ENCODE measurements around the gene SOHLH1. TPM values are rescaled to one million over a fixed set of nuclear protein-coding genes. Genes with fewer than 3 reads are reported as not detected.

The SOHLH1 gene
- total RNA-seq, 2 donors from 2014 or later = not detected

GRCh38 chr9:135697226-135697625 lies 2.1 kb downstream of the SOHLH1 start:
- no peaks in the 10 kb centered on the region for H3K36me3 Mint-ChIP-seq
- H3K27ac Mint-ChIP-seq = no peak overlapping the region
- no peak for ATAC-seq
- no peak for DNase-seq (ENCODE audit: low spot score in 2 of 2)
- no peaks in the 10 kb centered on the region for H3K9me3 Mint-ChIP-seq

GRCh38 chr9:135696446-135696845 lies 2.8 kb downstream of the SOHLH1 start:
- no peaks in the 10 kb centered on the region for H3K36me3 Mint-ChIP-seq
- ATAC-seq (no peak), DNase-seq (ENCODE audit: low spot score in 2 of 2) (no peak)
- H3K9me3 Mint-ChIP-seq = no peaks in the 10 kb centered on the region
- H3K27ac Mint-ChIP-seq = no peak overlapping the region

GRCh38 chr9:135695642-135696041 lies 3.6 kb downstream of the SOHLH1 start:
- H3K36me3 Mint-ChIP-seq = no peaks in the 10 kb centered on the region
- DNase-seq (ENCODE audit: low spot score in 2 of 2) = no peak
- no peak for ATAC-seq
- no peaks in the 10 kb centered on the region for H3K9me3 Mint-ChIP-seq
- H3K27ac Mint-ChIP-seq = no peak overlapping the region

- ATAC-seq (no peak), DNase-seq (ENCODE audit: low spot score in 2 of 2) (no peak)
- Mint-ChIP-seq H3K36me3 (no peaks in the 10 kb centered on the region), H3K27ac (no peak overlapping the region), H3K9me3 (no peaks in the 10 kb centered on the region)
Measured at GRCh38 chr9:135695036-135695435, 4.2 kb downstream of the SOHLH1 start.

- DNase-seq (ENCODE audit: low spot score in 2 of 2) (no peak), ATAC-seq (no peak)
- no peak overlapping the region for H3K27ac Mint-ChIP-seq
- no peaks in the 10 kb centered on the region for H3K9me3 Mint-ChIP-seq
- H3K36me3 Mint-ChIP-seq = no peaks in the 10 kb centered on the region
Measured at GRCh38 chr9:135694414-135694813, 4.9 kb downstream of the SOHLH1 start.

- H3K9me3 Mint-ChIP-seq = no peaks in the 10 kb centered on the region
- H3K27ac Mint-ChIP-seq = no peak overlapping the region
- no peak for ATAC-seq
- no peaks in the 10 kb centered on the region for H3K36me3 Mint-ChIP-seq
- no peak for DNase-seq (ENCODE audit: low spot score in 2 of 2)
Measured at GRCh38 chr9:135693771-135694170, 5.5 kb downstream of the SOHLH1 start.

GRCh38 chr9:135693265-135693664 lies 6.0 kb downstream of the SOHLH1 start:
- DNase-seq (ENCODE audit: low spot score in 2 of 2) = no peak
- no peak for ATAC-seq
- Mint-ChIP-seq H3K9me3 (no peaks in the 10 kb centered on the region), H3K36me3 (no peaks in the 10 kb centered on the region), H3K27ac (no peak overlapping the region)

- Mint-ChIP-seq H3K9me3 (no peaks in the 10 kb centered on the region), H3K27ac (no peak overlapping the region), H3K36me3 (no peaks in the 10 kb centered on the region)
- ATAC-seq (no peak), DNase-seq (ENCODE audit: low spot score in 2 of 2) (no peak)
Measured at GRCh38 chr9:135692410-135692809, 6.9 kb downstream of the SOHLH1 start.

- ATAC-seq (no peak), DNase-seq (ENCODE audit: low spot score in 2 of 2) (no peak)
- H3K36me3 Mint-ChIP-seq = no peaks in the 10 kb centered on the region
Measured at GRCh38 chr9:135690836-135691570, 8.3 kb downstream of the SOHLH1 start.

GRCh38 chr9:135689011-135689410 lies 10.3 kb downstream of the SOHLH1 start:
- H3K9me3 Mint-ChIP-seq = no peaks in the 10 kb centered on the region

More at GRCh38 chr9:135690836-135691570, 8.3 kb downstream of the SOHLH1 start:
- no peak overlapping the region for H3K27ac Mint-ChIP-seq
- H3K9me3 Mint-ChIP-seq = no peaks in the 10 kb centered on the region

GRCh38 chr9:135687216-135687615 lies 12.1 kb downstream of the SOHLH1 start:
- H3K9me3 Mint-ChIP-seq = no peaks in the 10 kb centered on the region
- no peak for ATAC-seq
- no peaks in the 10 kb centered on the region for H3K36me3 Mint-ChIP-seq
- DNase-seq (ENCODE audit: low spot score in 2 of 2) = no peak
- no peak overlapping the region for H3K27ac Mint-ChIP-seq

More at GRCh38 chr9:135689011-135689410, 10.3 kb downstream of the SOHLH1 start:
- ATAC-seq = no peak
- no peaks in the 10 kb centered on the region for H3K36me3 Mint-ChIP-seq
- DNase-seq (ENCODE audit: low spot score in 2 of 2) = no peak
- no peak overlapping the region for H3K27ac Mint-ChIP-seq

GRCh38 chr9:135684691-135685090 lies 14.6 kb downstream of the SOHLH1 start:
- DNase-seq (ENCODE audit: low spot score in 2 of 2) = no peak
- Mint-ChIP-seq H3K27ac (no peak overlapping the region), H3K36me3 (no peaks in the 10 kb centered on the region), H3K9me3 (no peaks in the 10 kb centered on the region)
- no peak for ATAC-seq

GRCh38 chr9:135683401-135684034 lies 15.8 kb downstream of the SOHLH1 start:
- Mint-ChIP-seq H3K27ac (no peak overlapping the region), H3K36me3 (no peaks in the 10 kb centered on the region), H3K9me3 (no peaks in the 10 kb centered on the region)
- ATAC-seq (no peak), DNase-seq (ENCODE audit: low spot score in 2 of 2) (no peak)

GRCh38 chr9:135681161-135681560 lies 18.1 kb downstream of the SOHLH1 start:
- Mint-ChIP-seq H3K9me3 (no peaks in the 10 kb centered on the region), H3K27ac (no peak overlapping the region), H3K36me3 (no peaks in the 10 kb centered on the region)
- no peak for ATAC-seq
- DNase-seq (ENCODE audit: low spot score in 2 of 2) = no peak

GRCh38 chr9:135680056-135680455 lies 19.2 kb downstream of the SOHLH1 start:
- no peaks in the 10 kb centered on the region for H3K9me3 Mint-ChIP-seq
- H3K27ac Mint-ChIP-seq = no peak overlapping the region
- DNase-seq (ENCODE audit: low spot score in 2 of 2) (no peak), ATAC-seq (no peak)
- no peaks in the 10 kb centered on the region for H3K36me3 Mint-ChIP-seq

GRCh38 chr9:135678236-135679017 lies 20.9 kb downstream of the SOHLH1 start:
- Mint-ChIP-seq H3K36me3 (no peaks in the 10 kb centered on the region), H3K27ac (no peak overlapping the region), H3K9me3 (no peaks in the 10 kb centered on the region)
- no peak for ATAC-seq
- no peak for DNase-seq (ENCODE audit: low spot score in 2 of 2)

- Mint-ChIP-seq H3K36me3 (no peaks in the 10 kb centered on the region), H3K9me3 (no peaks in the 10 kb centered on the region), H3K27ac (no peak overlapping the region)
- no peak for DNase-seq (ENCODE audit: low spot score in 2 of 2)
- no peak for ATAC-seq
Measured at GRCh38 chr9:135677641-135678168, 21.6 kb downstream of the SOHLH1 start.

All from activated naive CD4-positive, alpha-beta T cell treated with anti-CD3 and anti-CD28 coated beads, Interleukin-2, amount 50 U/mL, for 72 hours (primary cell).